Stomach (tissue), 4 donors: ENCODE results near the gene AGPAT4.

Source experiments
- CTCF ChIP-seq, 7 experiments: fragments of 450-650 bp in 4 of 7; fragments of 200-600 bp in 3 of 7; sonication (generic) in 3 of 7; IDR thresholded peaks; one replicate each; pipeline ENCODE4 v1.5.1; 2016 to 2019; ENCODE audit warnings: antibody characterized with exemption in 7 of 7, control low read depth in 2 of 7, mild to moderate bottlenecking in 1 of 7
- EP300 ChIP-seq: sonication (generic); formaldehyde crosslinking; IDR thresholded peaks from one replicate; pipeline ENCODE4 v1.6.1; 2017; ENCODE audit warnings: antibody characterized with exemption
- POLR2A ChIP-seq, 4 donors: fragments of 450-650 bp; IDR thresholded peaks; one replicate each; pipeline ENCODE4 v1.6.1; 2016; ENCODE audit warnings: antibody characterized with exemption in 4 of 4, control low read depth in 2 of 4, mild to moderate bottlenecking in 1 of 4, moderate library complexity in 1 of 4
- POLR2AphosphoS5 ChIP-seq, 3 donors: sonication (generic); formaldehyde crosslinking; IDR thresholded peaks; one replicate each; pipeline ENCODE4 v1.6.1; 2016; ENCODE audit warnings: antibody characterized with exemption in 3 of 3

- no peak for TF ChIP-seq CTCF (IDR thresholded peaks at IDR 0.05)
- TF ChIP-seq POLR2A (IDR thresholded peaks at IDR 0.05) = no peak
- TF ChIP-seq POLR2AphosphoS5 (IDR thresholded peaks at IDR 0.05) = no peak
- no peak for TF ChIP-seq EP300
These were observed 2.8 kb upstream of the AGPAT4 start for GRCh38 chr6:161276605-161277155.
